ENCODE results near the gene ESPNL.

The ESPNL gene

DNA sequence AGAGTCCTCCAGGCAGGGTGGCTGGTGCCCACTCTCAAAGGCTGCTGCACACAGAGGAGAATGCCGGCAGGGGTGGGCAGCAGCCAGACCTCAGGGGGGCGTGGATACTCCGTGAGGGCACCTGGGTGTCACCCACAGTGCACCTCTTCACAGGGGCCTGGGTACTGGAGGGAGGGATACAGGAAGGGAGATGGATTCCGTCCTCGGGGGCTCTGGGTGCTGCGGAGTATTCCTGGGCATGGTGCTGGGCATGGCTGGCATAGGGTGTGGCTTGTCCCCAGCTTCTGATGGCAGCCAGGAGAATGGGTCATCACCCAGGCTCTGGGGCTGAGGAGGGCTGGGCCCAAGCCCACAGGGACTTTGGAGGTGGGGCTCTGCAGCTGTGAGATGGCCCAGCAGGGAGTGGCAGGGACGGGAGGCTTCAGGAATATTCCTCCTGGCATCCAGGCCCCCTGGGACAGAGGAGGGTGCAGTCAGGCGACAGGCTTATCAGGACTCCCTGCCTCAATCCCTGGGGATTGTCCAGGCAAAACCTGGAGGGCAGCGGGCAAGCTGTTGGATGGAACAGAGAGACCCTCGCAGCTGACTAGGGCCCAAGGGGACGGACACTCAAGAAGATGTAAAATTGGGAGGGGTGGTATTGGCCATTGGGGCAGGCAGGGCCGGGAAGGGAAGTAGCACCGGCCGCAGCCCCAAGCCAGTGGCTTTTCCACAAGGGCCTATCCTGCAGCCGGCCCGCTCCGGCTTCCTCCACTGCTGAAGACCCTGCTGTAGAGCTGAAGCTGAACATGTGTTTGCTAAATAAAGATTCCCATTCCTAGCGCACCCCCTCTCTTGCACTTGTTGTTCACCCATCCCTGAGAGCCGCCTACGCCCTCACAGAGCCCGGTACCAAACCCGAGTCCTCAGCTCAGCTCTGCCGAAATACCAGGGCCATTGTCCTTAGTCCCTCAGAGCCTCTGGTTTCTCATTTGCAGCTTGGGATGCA, 32.6 kb downstream of the ESPNL start:
- POLR2A ChIA-PET, result no interaction called here
- Histone ChIP-seq H3K4me3 (ENCODE audit: control insufficient read depth in 1 of 7, extremely low read depth in 1 of 7, insufficient read depth in 4 of 7, low read depth in 2 of 7, low read length in 6 of 7) (no peak overlapping the region), H3K27ac (ENCODE audit: insufficient read depth in 1 of 2, low read depth in 1 of 2, low read length in 2 of 2, poor library complexity in 1 of 2, severe bottlenecking in 2 of 2) (no peak overlapping the region), H3K9me3 (ENCODE audit: control extremely low read depth in 1 of 5, control insufficient read depth in 4 of 5, insufficient read depth in 2 of 5, low read depth in 1 of 5, low read length in 4 of 5) (no peaks in the 10 kb centered on the region), H3K27me3 (replicated peaks in 2 of 5; ENCODE audit: control insufficient read depth in 4 of 5, insufficient read depth in 5 of 5, low read length in 4 of 5) (peaks cover 0 to 2% (median 0%) of the 10 kb centered on the region in 5 experiments), H3K4me1 (ENCODE audit: control extremely low read depth in 1 of 4, control insufficient read depth in 4 of 4, insufficient read depth in 4 of 4, low read length in 3 of 4) (no peaks in the 10 kb centered on the region), H3K36me3 (ENCODE audit: control insufficient read depth in 4 of 4, insufficient read depth in 4 of 4, low read length in 3 of 4) (no peaks in the 10 kb centered on the region)
- CTCF ChIA-PET, result interaction anchor here (1.0 to 1.5 kb wide), 2 partner anchors 10 to 123 kb away, joined by 4 read pairs; no protein-coding TSS in a partner anchor
- 94% methylated on average over 18 of the region's 23 CpGs for WGBS (ENCODE audit: insufficient coverage)
- DNase-seq, result no peak

DNA sequence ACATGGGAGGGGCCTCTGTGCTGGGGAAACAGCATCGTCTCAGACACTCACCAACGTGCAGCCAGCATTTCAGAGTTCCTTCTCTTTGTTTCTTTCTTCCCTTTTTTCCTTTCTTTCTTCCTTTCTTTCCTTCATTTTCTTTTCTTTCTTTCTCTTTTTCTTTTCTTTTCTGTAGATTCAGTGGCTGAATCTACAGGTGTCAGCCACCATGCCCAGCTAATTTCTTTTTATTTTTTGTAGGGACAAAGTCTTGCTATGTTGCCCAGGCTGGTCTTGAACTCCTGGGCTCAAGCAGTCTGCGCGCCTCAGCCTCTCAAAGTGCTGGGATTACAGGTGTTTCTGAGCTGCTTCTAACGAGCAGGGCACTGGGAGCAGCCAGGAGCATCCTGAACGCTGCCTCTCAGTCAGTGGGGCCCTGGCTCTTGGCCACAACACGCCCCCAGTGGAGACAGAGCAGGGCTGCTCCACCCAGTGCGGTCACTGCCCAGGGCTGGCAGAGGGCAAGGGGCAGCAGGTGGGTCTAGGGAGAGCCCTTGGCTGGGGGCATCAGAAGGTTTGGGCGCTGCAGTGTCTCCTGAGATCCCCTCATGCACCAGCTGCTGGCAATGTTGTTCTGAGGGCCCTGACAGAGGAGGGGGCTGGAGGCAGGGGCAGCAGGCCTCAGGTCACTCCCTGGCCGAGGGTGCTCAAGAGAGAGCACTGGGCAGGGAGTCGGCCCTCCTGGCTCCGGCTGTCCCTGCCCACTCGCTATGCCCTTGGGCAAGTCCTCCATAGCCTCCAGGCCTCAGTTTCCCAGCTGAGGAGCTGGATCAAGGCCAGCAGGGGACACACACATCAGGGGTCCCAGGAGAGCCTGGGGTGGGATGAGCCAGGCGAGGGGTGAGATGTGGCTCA, 33.6 kb downstream of the ESPNL start:
- H3K27ac ChIP-seq (ENCODE audit: insufficient read depth in 1 of 2, low read depth in 1 of 2, low read length in 2 of 2, poor library complexity in 1 of 2, severe bottlenecking in 2 of 2), result no peak overlapping the region
- no peaks in the 10 kb centered on the region for H3K36me3 ChIP-seq (ENCODE audit: control insufficient read depth in 4 of 4, insufficient read depth in 4 of 4, low read length in 3 of 4)
- CTCF ChIA-PET, result interaction anchor here (1.0 to 1.5 kb wide), 2 partner anchors 9 to 122 kb away, joined by 4 read pairs; no protein-coding TSS in a partner anchor
- H3K9me3 ChIP-seq (ENCODE audit: control extremely low read depth in 1 of 5, control insufficient read depth in 4 of 5, insufficient read depth in 2 of 5, low read depth in 1 of 5, low read length in 4 of 5), result no peaks in the 10 kb centered on the region
- H3K27me3 ChIP-seq (replicated peaks in 2 of 5; ENCODE audit: control insufficient read depth in 4 of 5, insufficient read depth in 5 of 5, low read length in 4 of 5), result no peaks in the 10 kb centered on the region
- H3K4me3 ChIP-seq (ENCODE audit: control insufficient read depth in 1 of 7, extremely low read depth in 1 of 7, insufficient read depth in 4 of 7, low read depth in 2 of 7, low read length in 6 of 7), result no peak overlapping the region
- POLR2A ChIA-PET, result no interaction called here
- no peaks in the 10 kb centered on the region for H3K4me1 ChIP-seq (ENCODE audit: control extremely low read depth in 1 of 4, control insufficient read depth in 4 of 4, insufficient read depth in 4 of 4, low read length in 3 of 4)
- WGBS (ENCODE audit: insufficient coverage), result 88% methylated on average over 12 of the region's 14 CpGs
- no peak for DNase-seq

DNA sequence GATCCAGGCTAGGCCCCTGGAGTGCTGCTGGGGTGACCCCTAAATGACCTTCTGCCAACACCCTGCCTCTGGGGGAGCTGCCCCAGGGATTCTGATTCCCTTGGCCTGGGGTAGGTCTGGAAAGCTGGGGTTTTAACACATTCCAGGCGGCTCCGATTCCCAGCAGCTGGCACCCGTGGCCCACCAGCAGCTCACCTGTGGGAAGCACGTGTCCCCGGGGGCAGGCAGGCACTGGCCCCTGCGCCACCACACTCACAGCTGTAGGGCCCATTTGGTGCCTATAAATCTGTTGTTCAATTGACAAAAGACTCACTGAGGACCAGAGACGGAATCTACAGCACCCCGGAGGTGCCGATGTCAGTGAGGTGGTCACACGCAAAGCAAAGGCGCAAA, 34.2 kb downstream of the ESPNL start:
- no peak overlapping the region for H3K4me3 ChIP-seq (ENCODE audit: control insufficient read depth in 1 of 7, extremely low read depth in 1 of 7, insufficient read depth in 4 of 7, low read depth in 2 of 7, low read length in 6 of 7)
- POLR2A ChIA-PET, result no interaction called here
- peaks cover 0 to 2% (median under 1%) of the 10 kb centered on the region in 4 experiments for H3K4me1 ChIP-seq (ENCODE audit: control extremely low read depth in 1 of 4, control insufficient read depth in 4 of 4, insufficient read depth in 4 of 4, low read length in 3 of 4)
- WGBS (ENCODE audit: insufficient coverage), result 98% methylated on average over 11 of the region's 11 CpGs
- no peaks in the 10 kb centered on the region for H3K27me3 ChIP-seq (replicated peaks in 2 of 5; ENCODE audit: control insufficient read depth in 4 of 5, insufficient read depth in 5 of 5, low read length in 4 of 5)
- H3K27ac ChIP-seq (ENCODE audit: insufficient read depth in 1 of 2, low read depth in 1 of 2, low read length in 2 of 2, poor library complexity in 1 of 2, severe bottlenecking in 2 of 2), result no peak overlapping the region
- H3K36me3 ChIP-seq (ENCODE audit: control insufficient read depth in 4 of 4, insufficient read depth in 4 of 4, low read length in 3 of 4), result no peaks in the 10 kb centered on the region
- CTCF ChIA-PET, result interaction anchor here (1.1 to 1.5 kb wide), 2 partner anchors 47 to 165 kb away, joined by 3 read pairs; no protein-coding TSS in a partner anchor
- no peaks in the 10 kb centered on the region for H3K9me3 ChIP-seq (ENCODE audit: control extremely low read depth in 1 of 5, control insufficient read depth in 4 of 5, insufficient read depth in 2 of 5, low read depth in 1 of 5, low read length in 4 of 5)
- DNase-seq, result no peak

DNA sequence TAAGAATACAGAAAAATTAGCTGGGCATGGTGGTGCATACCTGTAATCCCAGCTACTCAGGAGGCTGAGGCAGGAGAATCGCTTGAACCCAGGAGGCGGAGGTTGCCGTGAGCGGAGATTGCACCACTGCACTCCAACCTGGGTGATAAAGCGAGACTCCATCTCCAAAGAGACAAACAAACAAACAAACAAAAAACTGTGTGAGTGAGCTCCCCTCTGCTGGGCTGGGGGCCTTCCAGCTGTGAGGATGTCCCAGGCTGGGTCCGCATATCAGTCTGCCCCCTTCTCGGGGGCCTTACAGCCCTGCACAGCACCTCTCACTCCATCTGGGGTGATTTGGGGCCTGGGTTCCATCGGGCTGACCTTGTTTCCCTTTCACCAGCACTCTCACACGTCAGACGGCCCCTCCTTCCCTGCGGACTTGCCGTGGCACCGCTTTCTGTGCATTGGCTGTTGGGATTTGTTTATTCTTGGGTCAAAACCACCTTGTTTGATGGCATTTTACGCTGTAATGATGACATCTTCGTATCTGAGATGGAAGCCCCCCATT, 35.5 kb downstream of the ESPNL start:
- Histone ChIP-seq H3K27me3 (replicated peaks in 2 of 5; ENCODE audit: control insufficient read depth in 4 of 5, insufficient read depth in 5 of 5, low read length in 4 of 5) (no peaks in the 10 kb centered on the region), H3K27ac (ENCODE audit: insufficient read depth in 1 of 2, low read depth in 1 of 2, low read length in 2 of 2, poor library complexity in 1 of 2, severe bottlenecking in 2 of 2) (no peak overlapping the region), H3K9me3 (ENCODE audit: control extremely low read depth in 1 of 5, control insufficient read depth in 4 of 5, insufficient read depth in 2 of 5, low read depth in 1 of 5, low read length in 4 of 5) (no peaks in the 10 kb centered on the region), H3K36me3 (ENCODE audit: control insufficient read depth in 4 of 4, insufficient read depth in 4 of 4, low read length in 3 of 4) (no peaks in the 10 kb centered on the region), H3K4me1 (ENCODE audit: control extremely low read depth in 1 of 4, control insufficient read depth in 4 of 4, insufficient read depth in 4 of 4, low read length in 3 of 4) (peaks cover 0 to 6% (median 2%) of the 10 kb centered on the region in 4 experiments), H3K4me3 (ENCODE audit: control insufficient read depth in 1 of 7, extremely low read depth in 1 of 7, insufficient read depth in 4 of 7, low read depth in 2 of 7, low read length in 6 of 7) (no peak overlapping the region)
- ChIA-PET POLR2A (no interaction called here), CTCF (interaction anchor here (1.1 to 1.5 kb wide), 2 partner anchors 48 to 166 kb away, joined by 3 read pairs; no protein-coding TSS in a partner anchor)
- DNase-seq, result no peak
- 91% methylated on average over 10 of the region's 15 CpGs for WGBS (ENCODE audit: insufficient coverage)

DNA sequence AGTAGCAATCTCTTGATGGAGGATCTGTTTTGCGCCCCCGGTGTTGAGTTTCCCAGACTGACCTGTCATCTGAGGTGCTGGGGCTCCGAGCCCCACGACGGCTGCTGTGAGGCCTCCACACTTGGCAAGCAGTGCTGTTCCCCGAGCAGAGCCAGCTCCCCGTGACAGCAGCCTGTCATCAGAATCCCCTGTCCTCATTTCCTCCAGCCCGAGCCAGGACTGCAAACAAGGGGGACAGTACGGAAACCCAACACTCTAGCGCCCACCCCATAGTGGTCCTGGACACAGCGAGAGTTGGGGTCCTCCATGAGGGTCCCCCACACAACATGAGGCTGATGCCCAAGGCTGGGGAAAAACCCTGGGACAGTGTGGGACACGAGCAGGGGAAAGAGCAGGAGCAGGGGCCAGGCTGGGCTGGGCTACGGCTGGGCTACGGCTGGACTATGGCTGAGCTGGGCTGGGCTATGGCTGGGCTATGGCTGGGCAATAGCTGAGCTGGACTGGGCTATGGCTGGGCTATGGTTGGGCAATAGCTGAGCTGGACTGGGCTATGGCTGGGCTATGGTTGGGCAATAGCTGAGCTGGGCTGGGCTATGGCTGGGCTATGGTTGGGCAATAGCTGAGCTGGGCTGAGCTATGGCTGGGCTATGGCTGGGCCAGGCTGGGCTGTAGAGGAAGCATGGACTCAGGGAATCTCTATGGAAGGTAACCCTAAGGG, 36.8 kb downstream of the ESPNL start:
- DNase-seq, result no peak
- ChIA-PET POLR2A (no interaction called here), CTCF (interaction anchor here (0.9 to 1.8 kb wide), 4 partner anchors 8 to 21 kb away, joined by 3 to 4 read pairs (median 4); no protein-coding TSS in a partner anchor)
- H3K27me3 ChIP-seq (replicated peaks in 2 of 5; ENCODE audit: control insufficient read depth in 4 of 5, insufficient read depth in 5 of 5, low read length in 4 of 5), result no peaks in the 10 kb centered on the region
- no peaks in the 10 kb centered on the region for H3K36me3 ChIP-seq (ENCODE audit: control insufficient read depth in 4 of 4, insufficient read depth in 4 of 4, low read length in 3 of 4)
- no peak overlapping the region for H3K4me3 ChIP-seq (ENCODE audit: control insufficient read depth in 1 of 7, extremely low read depth in 1 of 7, insufficient read depth in 4 of 7, low read depth in 2 of 7, low read length in 6 of 7)
- WGBS (ENCODE audit: insufficient coverage), result 95% methylated on average over 13 of the region's 14 CpGs
- no peak overlapping the region for H3K27ac ChIP-seq (ENCODE audit: insufficient read depth in 1 of 2, low read depth in 1 of 2, low read length in 2 of 2, poor library complexity in 1 of 2, severe bottlenecking in 2 of 2)
- H3K4me1 ChIP-seq (ENCODE audit: control extremely low read depth in 1 of 4, control insufficient read depth in 4 of 4, insufficient read depth in 4 of 4, low read length in 3 of 4), result peaks cover 0 to 19% (median 14%) of the 10 kb centered on the region in 4 experiments
- H3K9me3 ChIP-seq (ENCODE audit: control extremely low read depth in 1 of 5, control insufficient read depth in 4 of 5, insufficient read depth in 2 of 5, low read depth in 1 of 5, low read length in 4 of 5), result no peaks in the 10 kb centered on the region

DNA sequence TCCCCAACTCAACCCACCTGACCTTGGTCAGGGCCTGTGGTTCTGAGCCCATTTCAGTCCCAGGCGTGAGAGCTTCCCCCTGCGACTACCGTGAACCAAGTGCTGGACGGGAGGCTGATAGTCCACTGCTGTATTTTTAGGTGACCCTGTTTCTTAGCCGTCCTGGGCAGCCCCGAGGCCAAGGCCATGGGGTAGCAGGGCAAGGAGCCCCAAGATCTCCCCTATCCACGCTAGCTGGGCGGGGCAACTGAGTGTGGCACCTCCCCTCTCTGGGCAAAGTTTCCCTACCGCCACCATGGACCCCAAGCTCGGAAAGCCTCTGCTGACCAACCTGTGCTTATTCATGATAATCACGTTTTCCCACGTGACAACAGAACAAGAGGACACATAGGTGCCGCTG, 37.7 kb downstream of the ESPNL start:
- Histone ChIP-seq H3K4me1 (ENCODE audit: control extremely low read depth in 1 of 4, control insufficient read depth in 4 of 4, insufficient read depth in 4 of 4, low read length in 3 of 4) (peaks cover 0 to 20% (median 16%) of the 10 kb centered on the region in 4 experiments), H3K36me3 (ENCODE audit: control insufficient read depth in 4 of 4, insufficient read depth in 4 of 4, low read length in 3 of 4) (no peaks in the 10 kb centered on the region), H3K27me3 (replicated peaks in 2 of 5; ENCODE audit: control insufficient read depth in 4 of 5, insufficient read depth in 5 of 5, low read length in 4 of 5) (no peaks in the 10 kb centered on the region), H3K4me3 (ENCODE audit: control insufficient read depth in 1 of 7, extremely low read depth in 1 of 7, insufficient read depth in 4 of 7, low read depth in 2 of 7, low read length in 6 of 7) (no peak overlapping the region), H3K27ac (ENCODE audit: insufficient read depth in 1 of 2, low read depth in 1 of 2, low read length in 2 of 2, poor library complexity in 1 of 2, severe bottlenecking in 2 of 2) (no peak overlapping the region), H3K9me3 (ENCODE audit: control extremely low read depth in 1 of 5, control insufficient read depth in 4 of 5, insufficient read depth in 2 of 5, low read depth in 1 of 5, low read length in 4 of 5) (no peaks in the 10 kb centered on the region)
- 96% methylated on average over 13 of the region's 13 CpGs for WGBS (ENCODE audit: insufficient coverage)
- ChIA-PET CTCF (interaction anchor here (0.9 to 1.8 kb wide), 5 partner anchors 9 to 54 kb away, joined by 3 to 4 read pairs (median 3); no protein-coding TSS in a partner anchor), POLR2A (no interaction called here)
- DNase-seq, result no peak

Measured in common myeloid progenitor, CD34-positive (primary cell).